Measurements from ENCODE around the gene MSI2.

MSI2 gene

GRCh38 chr17:57269052-57269451 lies 12.7 kb downstream of the MSI2 start:
- Histone ChIP-seq H3K27ac (ENCODE audit: low read length) (no peak overlapping the region), H3K36me3 (ENCODE audit: control insufficient read depth, insufficient read depth, low read length) (peaks cover 15% of the 10 kb centered on the region), H3K27me3 (ENCODE audit: control insufficient read depth, insufficient read depth, low read length) (no peaks in the 10 kb centered on the region), H3K4me3 (ENCODE audit: low read length) (no peak overlapping the region), H3K9me3 (ENCODE audit: control insufficient read depth, insufficient read depth, low read length) (no peaks in the 10 kb centered on the region), H3K4me1 (ENCODE audit: control insufficient read depth, insufficient read depth, low read length) (peaks cover 4% of the 10 kb centered on the region; the same call in 1 of the 2 replicates)
- WGBS (ENCODE audit: insufficient coverage, insufficient read length), result no CpG with 5 or more reads among the region's 3 CpGs
- DNase-seq (ENCODE audit: low read depth, low spot score), result no peak

- no peak overlapping the region for H3K4me3 ChIP-seq (ENCODE audit: low read length)
- WGBS (ENCODE audit: insufficient coverage, insufficient read length), result no CpG with 5 or more reads among the region's 8 CpGs
- H3K27me3 ChIP-seq (ENCODE audit: control insufficient read depth, insufficient read depth, low read length), result no peaks in the 10 kb centered on the region
- no peak overlapping the region for H3K27ac ChIP-seq (ENCODE audit: low read length)
- no peak for DNase-seq (ENCODE audit: low read depth, low spot score)
- H3K4me1 ChIP-seq (ENCODE audit: control insufficient read depth, insufficient read depth, low read length), result peaks cover 4% of the 10 kb centered on the region; the same call in 1 of the 2 replicates
- no peaks in the 10 kb centered on the region for H3K9me3 ChIP-seq (ENCODE audit: control insufficient read depth, insufficient read depth, low read length)
- H3K36me3 ChIP-seq (ENCODE audit: control insufficient read depth, insufficient read depth, low read length), result peaks cover 15% of the 10 kb centered on the region
Measured at GRCh38 chr17:57269598-57270255, 13.4 kb downstream of the MSI2 start.

GRCh38 chr17:57270801-57271245 lies 14.5 kb downstream of the MSI2 start:
- peaks cover 4% of the 10 kb centered on the region; the same call in 1 of the 2 replicates for H3K4me1 ChIP-seq (ENCODE audit: control insufficient read depth, insufficient read depth, low read length)
- H3K27ac ChIP-seq (ENCODE audit: low read length), result no peak overlapping the region
- DNase-seq (ENCODE audit: low read depth, low spot score), result no peak
- H3K9me3 ChIP-seq (ENCODE audit: control insufficient read depth, insufficient read depth, low read length), result no peaks in the 10 kb centered on the region
- no peaks in the 10 kb centered on the region for H3K27me3 ChIP-seq (ENCODE audit: control insufficient read depth, insufficient read depth, low read length)
- no CpG with 5 or more reads among the region's 7 CpGs for WGBS (ENCODE audit: insufficient coverage, insufficient read length)
- no peak overlapping the region for H3K4me3 ChIP-seq (ENCODE audit: low read length)
- H3K36me3 ChIP-seq (ENCODE audit: control insufficient read depth, insufficient read depth, low read length), result peaks cover 11% of the 10 kb centered on the region

GRCh38 chr17:57271821-57272220 lies 15.5 kb downstream of the MSI2 start:
- no peaks in the 10 kb centered on the region for H3K9me3 ChIP-seq (ENCODE audit: control insufficient read depth, insufficient read depth, low read length)
- H3K27me3 ChIP-seq (ENCODE audit: control insufficient read depth, insufficient read depth, low read length), result no peaks in the 10 kb centered on the region
- no CpG with 5 or more reads among the region's 6 CpGs for WGBS (ENCODE audit: insufficient coverage, insufficient read length)
- H3K4me3 ChIP-seq (ENCODE audit: low read length), result no peak overlapping the region
- H3K36me3 ChIP-seq (ENCODE audit: control insufficient read depth, insufficient read depth, low read length), result peaks cover 8% of the 10 kb centered on the region
- DNase-seq (ENCODE audit: low read depth, low spot score), result no peak
- H3K4me1 ChIP-seq (ENCODE audit: control insufficient read depth, insufficient read depth, low read length), result peaks cover 4% of the 10 kb centered on the region; the same call in 1 of the 2 replicates
- no peak overlapping the region for H3K27ac ChIP-seq (ENCODE audit: low read length)

- WGBS (ENCODE audit: insufficient coverage, insufficient read length), result no CpG with 5 or more reads among the region's 6 CpGs
- no peaks in the 10 kb centered on the region for H3K27me3 ChIP-seq (ENCODE audit: control insufficient read depth, insufficient read depth, low read length)
- no peak overlapping the region for H3K27ac ChIP-seq (ENCODE audit: low read length)
- peaks cover 4% of the 10 kb centered on the region; the same call in 1 of the 2 replicates for H3K4me1 ChIP-seq (ENCODE audit: control insufficient read depth, insufficient read depth, low read length)
- no peak for DNase-seq (ENCODE audit: low read depth, low spot score)
- H3K36me3 ChIP-seq (ENCODE audit: control insufficient read depth, insufficient read depth, low read length), result peaks cover 3% of the 10 kb centered on the region
- no peak overlapping the region for H3K4me3 ChIP-seq (ENCODE audit: low read length)
- H3K9me3 ChIP-seq (ENCODE audit: control insufficient read depth, insufficient read depth, low read length), result no peaks in the 10 kb centered on the region
Measured at GRCh38 chr17:57273490-57273889, 17.2 kb downstream of the MSI2 start.

- Histone ChIP-seq H3K9me3 (ENCODE audit: control insufficient read depth, insufficient read depth, low read length) (no peaks in the 10 kb centered on the region), H3K4me1 (ENCODE audit: control insufficient read depth, insufficient read depth, low read length) (peaks cover 4% of the 10 kb centered on the region; the same call in 1 of the 2 replicates), H3K36me3 (ENCODE audit: control insufficient read depth, insufficient read depth, low read length) (peaks cover 3% of the 10 kb centered on the region), H3K27ac (ENCODE audit: low read length) (no peak overlapping the region), H3K27me3 (ENCODE audit: control insufficient read depth, insufficient read depth, low read length) (no peaks in the 10 kb centered on the region), H3K4me3 (ENCODE audit: low read length) (no peak overlapping the region)
- no peak for DNase-seq (ENCODE audit: low read depth, low spot score)
- WGBS (ENCODE audit: insufficient coverage, insufficient read length), result no CpG with 5 or more reads among the region's 3 CpGs
Measured at GRCh38 chr17:57274162-57274561, 17.8 kb downstream of the MSI2 start.

- 100% methylated on average over 2 of the region's 6 CpGs for WGBS (ENCODE audit: insufficient coverage, insufficient read length)
- Histone ChIP-seq H3K9me3 (ENCODE audit: control insufficient read depth, insufficient read depth, low read length) (no peaks in the 10 kb centered on the region), H3K27me3 (ENCODE audit: control insufficient read depth, insufficient read depth, low read length) (no peaks in the 10 kb centered on the region), H3K4me3 (ENCODE audit: low read length) (no peak overlapping the region), H3K27ac (ENCODE audit: low read length) (no peak overlapping the region), H3K4me1 (ENCODE audit: control insufficient read depth, insufficient read depth, low read length) (peaks cover 3% of the 10 kb centered on the region; the same call in 1 of the 2 replicates), H3K36me3 (ENCODE audit: control insufficient read depth, insufficient read depth, low read length) (peaks cover 3% of the 10 kb centered on the region)
- no peak for DNase-seq (ENCODE audit: low read depth, low spot score)
Measured at GRCh38 chr17:57275071-57275764, 18.9 kb downstream of the MSI2 start.

- no peaks in the 10 kb centered on the region for H3K27me3 ChIP-seq (ENCODE audit: control insufficient read depth, insufficient read depth, low read length)
- no peak for DNase-seq (ENCODE audit: low read depth, low spot score)
- no peaks in the 10 kb centered on the region for H3K4me1 ChIP-seq (ENCODE audit: control insufficient read depth, insufficient read depth, low read length)
- H3K9me3 ChIP-seq (ENCODE audit: control insufficient read depth, insufficient read depth, low read length), result no peaks in the 10 kb centered on the region
- WGBS (ENCODE audit: insufficient coverage, insufficient read length), result no CpG with 5 or more reads among the region's 9 CpGs
- peaks cover 3% of the 10 kb centered on the region for H3K36me3 ChIP-seq (ENCODE audit: control insufficient read depth, insufficient read depth, low read length)
- H3K27ac ChIP-seq (ENCODE audit: low read length), result no peak overlapping the region
- no peak overlapping the region for H3K4me3 ChIP-seq (ENCODE audit: low read length)
Measured at GRCh38 chr17:57276621-57277020, 20.3 kb downstream of the MSI2 start.

- Histone ChIP-seq H3K4me1 (ENCODE audit: control insufficient read depth, insufficient read depth, low read length) (no peaks in the 10 kb centered on the region), H3K27me3 (ENCODE audit: control insufficient read depth, insufficient read depth, low read length) (no peaks in the 10 kb centered on the region), H3K27ac (ENCODE audit: low read length) (no peak overlapping the region), H3K9me3 (ENCODE audit: control insufficient read depth, insufficient read depth, low read length) (no peaks in the 10 kb centered on the region), H3K36me3 (ENCODE audit: control insufficient read depth, insufficient read depth, low read length) (peaks cover 3% of the 10 kb centered on the region), H3K4me3 (ENCODE audit: low read length) (no peak overlapping the region)
- no peak for DNase-seq (ENCODE audit: low read depth, low spot score)
- WGBS (ENCODE audit: insufficient coverage, insufficient read length), result no CpG with 5 or more reads among the region's 8 CpGs
Measured at GRCh38 chr17:57277923-57278604, 21.7 kb downstream of the MSI2 start.

GRCh38 chr17:57278740-57279387 lies 22.5 kb downstream of the MSI2 start:
- Histone ChIP-seq H3K27me3 (ENCODE audit: control insufficient read depth, insufficient read depth, low read length) (no peaks in the 10 kb centered on the region), H3K4me3 (ENCODE audit: low read length) (no peak overlapping the region), H3K27ac (ENCODE audit: low read length) (no peak overlapping the region), H3K9me3 (ENCODE audit: control insufficient read depth, insufficient read depth, low read length) (no peaks in the 10 kb centered on the region), H3K36me3 (ENCODE audit: control insufficient read depth, insufficient read depth, low read length) (no peaks in the 10 kb centered on the region; the same call in none of the 2 replicates), H3K4me1 (ENCODE audit: control insufficient read depth, insufficient read depth, low read length) (peaks cover 2% of the 10 kb centered on the region; the same call in 1 of the 2 replicates)
- no CpG with 5 or more reads among the region's 10 CpGs for WGBS (ENCODE audit: insufficient coverage, insufficient read length)
- DNase-seq (ENCODE audit: low read depth, low spot score), result no peak
